Mesenchymal stem cell (in vitro differentiated cells and primary cell): ENCODE data around the gene RPL18.

Experiments used
- DNase-seq: peaks from one replicate; pipeline ENCODE4 v3.0.0-alpha.2; 2013
- H2AFZ ChIP-seq: one replicate; pipeline ENCODE4 v1.6.1; 2013; ENCODE audit warnings: low read depth, mild to moderate bottlenecking, control low read depth, inconsistent platforms, low read length, moderate library complexity
- H2AK5ac ChIP-seq: 2 replicates; pipeline ENCODE4 v1.6.1; 2013; ENCODE audit warnings: low read length, moderate library complexity, mild to moderate bottlenecking, inconsistent platforms; ENCODE audit not compliant: severe bottlenecking
- H2BK120ac ChIP-seq: one replicate; pipeline ENCODE4 v1.6.1; 2013; ENCODE audit warnings: low read depth, mild to moderate bottlenecking, inconsistent platforms, low read length, moderate library complexity
- H2BK12ac ChIP-seq, 2 experiments: one replicate each; pipeline ENCODE4 v1.6.1; 2013; ENCODE audit warnings: inconsistent platforms in 2 of 2, low read length in 2 of 2, mild to moderate bottlenecking in 2 of 2, moderate library complexity in 2 of 2, control low read depth in 1 of 2
- H2BK15ac ChIP-seq: one replicate; pipeline ENCODE4 v1.6.1; 2013; ENCODE audit warnings: mild to moderate bottlenecking, low read depth, inconsistent platforms; ENCODE audit not compliant: poor library complexity, severe bottlenecking
- H2BK5ac ChIP-seq: 2 replicates; pipeline ENCODE4 v1.6.1; 2013; ENCODE audit warnings: low read depth, mild to moderate bottlenecking, low read length, control low read depth, inconsistent platforms; ENCODE audit not compliant: poor library complexity, severe bottlenecking
- H3K14ac ChIP-seq, 2 experiments: one replicate each; pipeline ENCODE4 v1.6.1; 2013; ENCODE audit warnings: inconsistent platforms in 2 of 2, low read length in 2 of 2, control low read depth in 1 of 2, mild to moderate bottlenecking in 1 of 2, moderate library complexity in 1 of 2
- H3K18ac ChIP-seq, 2 experiments: one replicate each; pipeline ENCODE4 v1.6.1; 2013; ENCODE audit warnings: inconsistent platforms in 2 of 2, low read length in 2 of 2, control low read depth in 1 of 2, low read depth in 1 of 2, mild to moderate bottlenecking in 1 of 2
- H3K23ac ChIP-seq, 2 experiments: one replicate each; pipeline ENCODE4 v1.6.1; 2013; ENCODE audit warnings: inconsistent platforms in 2 of 2, low read length in 2 of 2, mild to moderate bottlenecking in 2 of 2, moderate library complexity in 2 of 2, control low read depth in 1 of 2
- H3K27ac ChIP-seq: 2 replicates; pipeline ENCODE4 v1.5.1; 2013; ENCODE audit warnings: mild to moderate bottlenecking, moderate library complexity, low read length, control low read depth, inconsistent platforms; ENCODE audit not compliant: poor library complexity, severe bottlenecking
- H3K27me3 ChIP-seq, 2 experiments: 2 replicates each; pipeline versions ENCODE4 v1.6.1 to v1.7.0; 2013; ENCODE audit warnings: low read length in 2 of 2, mild to moderate bottlenecking in 2 of 2, moderate library complexity in 2 of 2, control low read depth in 1 of 2, inconsistent platforms in 1 of 2; ENCODE audit not compliant: control insufficient read depth in 1 of 2, insufficient read depth in 1 of 2
- H3K36me3 ChIP-seq, 2 experiments: 2 replicates each; pipeline versions ENCODE4 v1.6.1 to v1.7.0; 2013; ENCODE audit warnings: low read length in 2 of 2, control low read depth in 1 of 2, inconsistent platforms in 1 of 2, low read depth in 1 of 2, mild to moderate bottlenecking in 1 of 2; ENCODE audit not compliant: insufficient read depth in 2 of 2, control insufficient read depth in 1 of 2
- H3K4ac ChIP-seq, 2 experiments: one replicate each; pipeline ENCODE4 v1.6.1; 2013; ENCODE audit warnings: inconsistent platforms in 2 of 2, low read length in 2 of 2, mild to moderate bottlenecking in 2 of 2, moderate library complexity in 2 of 2, control low read depth in 1 of 2, low read depth in 1 of 2
- H3K4me1 ChIP-seq: 2 replicates; pipeline ENCODE4 v1.6.1; 2013; ENCODE audit warnings: low read depth, low read length, control low read depth; ENCODE audit not compliant: control insufficient read depth, insufficient read depth
- H3K4me2 ChIP-seq: 2 replicates; pipeline ENCODE4 v1.6.1; 2013; ENCODE audit warnings: low read length, mild to moderate bottlenecking, inconsistent platforms; ENCODE audit not compliant: poor library complexity, severe bottlenecking
- H3K4me3 ChIP-seq, 2 experiments: 2 replicates each; pipeline versions ENCODE4 v1.5.1 to v1.7.0; 2013; ENCODE audit warnings: low read length in 2 of 2, mild to moderate bottlenecking in 2 of 2, control low read depth in 1 of 2, low read depth in 1 of 2; ENCODE audit not compliant: insufficient read depth in 1 of 2
- H3K79me1 ChIP-seq: replicated peaks from 2 replicates; pipeline ENCODE4 v1.6.1; 2013; ENCODE audit warnings: mild to moderate bottlenecking, control low read depth, low read length, inconsistent platforms; ENCODE audit not compliant: poor library complexity, severe bottlenecking
- H3K9ac ChIP-seq: 2 replicates; pipeline ENCODE4 v1.7.0; 2013; ENCODE audit warnings: mild to moderate bottlenecking, low read length, moderate library complexity
- H3K9me3 ChIP-seq: 2 replicates; pipeline ENCODE4 v1.7.0; 2013; ENCODE audit warnings: mild to moderate bottlenecking, low read length; ENCODE audit not compliant: control insufficient read depth
- H4K8ac ChIP-seq: one replicate; pipeline ENCODE4 v1.6.1; 2013; ENCODE audit warnings: inconsistent platforms, mild to moderate bottlenecking, low read length, moderate library complexity
- H4K91ac ChIP-seq: one replicate; pipeline ENCODE4 v1.6.1; 2013; ENCODE audit warnings: mild to moderate bottlenecking, low read length, inconsistent platforms
- WGBS: methylation state at CpG from one replicate; pipeline ENCODE4 v1.1.7; 2013; ENCODE audit warnings: mixed read lengths; 5-methylcytosine and 5-hydroxymethylcytosine counted together

The RPL18 gene

DNA sequence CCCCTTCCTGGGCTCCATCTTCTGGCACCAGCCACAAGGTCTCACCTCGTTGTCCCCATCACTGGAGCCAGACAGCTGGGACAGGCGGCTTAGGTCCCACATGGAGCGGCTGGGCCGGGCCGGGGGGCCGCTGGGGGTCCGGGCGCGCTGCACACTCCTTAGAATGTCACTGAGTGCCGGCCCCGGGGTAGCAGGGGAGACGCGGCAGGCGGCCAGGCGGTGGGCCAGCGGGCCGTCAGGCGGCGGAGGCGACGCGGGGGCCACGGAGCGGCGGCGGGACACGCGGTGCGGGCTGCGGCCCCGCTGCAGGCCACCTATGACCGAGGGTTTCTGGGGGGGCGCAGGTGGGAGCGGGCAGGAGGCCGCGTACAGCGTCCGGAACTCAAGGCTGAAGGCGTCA, 15.5 kb downstream of the RPL18 start:
- Histone ChIP-seq H3K18ac (no peak overlapping the region), H2BK15ac (no peak overlapping the region), H3K23ac (no peak overlapping the region), H3K4me1 (peaks cover 2% of the 10 kb centered on the region), H4K8ac (no peak overlapping the region), H4K91ac (no peak overlapping the region), H2BK120ac (no peak overlapping the region), H2BK5ac (no peak overlapping the region), H3K14ac (no peak overlapping the region), H3K27ac (no peak overlapping the region), H3K4me2 (no peak overlapping the region), H3K4me3 (no peak overlapping the region), H3K9me3 (no peaks in the 10 kb centered on the region), H3K27me3 (peaks cover 5 to 16% of the 10 kb centered on the region in 2 experiments), H3K79me1 (no peaks in the 10 kb centered on the region), H2BK12ac (no peak overlapping the region), H3K36me3 (peaks cover 0 to 4% of the 10 kb centered on the region in 2 experiments), H3K4ac (no peak overlapping the region), H2AK5ac (no peak overlapping the region), H2AFZ (no peak overlapping the region), H3K9ac (no peak overlapping the region)
- WGBS: 94% methylated on average over 39 of the region's 39 CpGs
- DNase-seq: no peak

DNA sequence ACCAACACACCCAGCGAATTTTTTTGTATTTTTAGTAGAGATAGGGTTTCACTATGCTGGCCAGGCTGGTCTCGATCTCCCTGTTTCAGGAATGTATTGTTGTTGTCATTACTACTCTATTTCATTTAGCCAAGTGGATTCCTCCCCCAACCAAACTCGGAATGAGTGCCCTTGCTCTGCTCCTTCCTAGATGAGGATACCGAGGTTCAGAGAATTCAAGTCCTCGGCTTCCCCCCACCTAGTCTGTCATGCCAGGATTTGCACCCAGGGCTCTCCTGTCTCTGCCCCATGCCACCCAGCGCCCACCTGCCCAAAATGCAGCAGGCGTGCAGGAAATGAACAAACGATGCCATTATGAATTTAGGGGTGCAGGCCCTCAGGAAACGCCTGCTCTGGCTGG, 16.0 kb downstream of the RPL18 start:
- no peak overlapping the region for H2BK120ac ChIP-seq
- peaks cover 6 to 17% of the 10 kb centered on the region in 2 experiments for H3K27me3 ChIP-seq
- H3K4me2 ChIP-seq: no peak overlapping the region
- no peaks in the 10 kb centered on the region for H3K79me1 ChIP-seq
- H2BK15ac ChIP-seq: no peak overlapping the region
- H2BK12ac ChIP-seq: no peak overlapping the region
- H4K8ac ChIP-seq: no peak overlapping the region
- H3K4ac ChIP-seq: no peak overlapping the region
- no peak overlapping the region for H3K9ac ChIP-seq
- no peak overlapping the region for H4K91ac ChIP-seq
- no peak overlapping the region for H2AFZ ChIP-seq
- no peak overlapping the region for H3K14ac ChIP-seq
- no peak overlapping the region for H3K27ac ChIP-seq
- H3K23ac ChIP-seq: no peak overlapping the region
- H3K9me3 ChIP-seq: no peaks in the 10 kb centered on the region
- H2AK5ac ChIP-seq: no peak overlapping the region
- peaks cover 0 to 4% of the 10 kb centered on the region in 2 experiments for H3K36me3 ChIP-seq
- H3K18ac ChIP-seq: no peak overlapping the region
- DNase-seq: no peak
- WGBS: 91% methylated on average over 8 of the region's 9 CpGs
- no peak overlapping the region for H3K4me3 ChIP-seq
- H3K4me1 ChIP-seq: peaks cover 2% of the 10 kb centered on the region
- no peak overlapping the region for H2BK5ac ChIP-seq

DNA sequence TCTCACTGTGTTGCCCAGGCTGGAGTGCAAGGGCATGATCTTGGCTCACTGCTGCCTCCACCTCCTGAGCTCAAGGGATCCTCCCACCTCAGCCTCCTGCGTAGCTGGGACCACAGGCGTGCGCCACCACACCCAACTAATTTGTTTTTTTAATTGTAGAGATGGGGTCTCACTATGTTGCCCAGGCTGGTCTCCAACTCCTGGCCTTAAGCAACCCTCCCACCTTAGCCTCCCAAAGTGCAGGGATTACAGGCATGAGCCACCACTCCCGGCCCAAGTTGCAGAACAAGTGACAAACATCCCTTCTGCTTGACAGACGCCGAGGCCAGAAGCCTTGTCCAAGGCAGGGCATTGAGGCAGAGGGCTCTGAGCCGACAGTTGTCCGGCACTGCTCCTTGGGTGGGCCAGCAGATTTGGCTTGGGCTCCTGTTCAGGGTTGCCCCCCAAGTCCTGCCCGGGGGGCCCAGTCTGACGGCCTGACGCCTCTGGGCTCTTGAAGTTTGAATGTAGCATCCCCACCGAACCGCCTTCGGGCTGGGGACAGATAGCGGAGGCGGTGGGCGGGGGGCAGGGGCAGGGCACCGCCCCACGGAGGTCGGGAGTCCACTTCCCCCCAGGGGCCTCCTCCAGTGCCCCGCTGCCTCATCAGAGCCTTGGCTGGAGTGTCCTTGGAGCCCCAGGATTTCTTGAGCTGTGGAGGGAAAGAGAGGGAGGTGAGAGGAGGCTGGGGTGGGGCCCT, 18.1 kb downstream of the RPL18 start:
- Histone ChIP-seq H3K9ac (no peak overlapping the region), H3K27ac (no peak overlapping the region), H3K4ac (no peak overlapping the region), H4K8ac (no peak overlapping the region), H4K91ac (no peak overlapping the region), H2BK15ac (no peak overlapping the region), H3K36me3 (peaks cover 0 to 4% of the 10 kb centered on the region in 2 experiments), H2BK120ac (no peak overlapping the region), H3K27me3 (peaks cover 6 to 17% of the 10 kb centered on the region in 2 experiments), H3K18ac (no peak overlapping the region), H3K14ac (no peak overlapping the region), H3K4me2 (no peak overlapping the region), H3K4me1 (peaks cover 6% of the 10 kb centered on the region), H2BK12ac (no peak overlapping the region), H3K79me1 (no peaks in the 10 kb centered on the region), H3K4me3 (no peak overlapping the region), H2BK5ac (no peak overlapping the region), H2AK5ac (no peak overlapping the region), H2AFZ (no peak overlapping the region), H3K9me3 (no peaks in the 10 kb centered on the region), H3K23ac (no peak overlapping the region)
- no peak for DNase-seq
- 88% methylated on average over 18 of the region's 21 CpGs for WGBS

- Histone ChIP-seq H3K36me3 (peaks cover 0 to 4% of the 10 kb centered on the region in 2 experiments), H2BK5ac (no peak overlapping the region), H2BK15ac (no peak overlapping the region), H2AFZ (no peak overlapping the region), H3K27ac (no peak overlapping the region), H3K23ac (no peak overlapping the region), H2AK5ac (no peak overlapping the region), H3K9me3 (no peaks in the 10 kb centered on the region), H3K4me1 (peaks cover 6% of the 10 kb centered on the region), H3K18ac (no peak overlapping the region), H3K4me2 (no peak overlapping the region), H3K9ac (no peak overlapping the region), H2BK12ac (no peak overlapping the region), H3K14ac (no peak overlapping the region), H4K8ac (no peak overlapping the region), H3K4ac (no peak overlapping the region), H4K91ac (no peak overlapping the region), H3K27me3 (peaks cover 6 to 17% of the 10 kb centered on the region in 2 experiments), H3K79me1 (no peaks in the 10 kb centered on the region), H3K4me3 (no peak overlapping the region), H2BK120ac (no peak overlapping the region)
- 84% methylated on average over 30 of the region's 30 CpGs for WGBS
- no peak for DNase-seq
Observed at GRCh38 chr19:48598996-48599700, 19.8 kb downstream of the RPL18 start.
